Measurements from ENCODE around the gene PGAP1. TPM values are rescaled to one million over a fixed set of nuclear protein-coding genes. Genes with fewer than 3 reads are reported as not detected.

Gene PGAP1
- total and polyA plus RNA-seq, 10 of the 15 experiments (the other 5 are each of a cell fraction or from before 2014, with no cell fraction given): 0.75 to 4.7 (median 3.0) TPM

DNA sequence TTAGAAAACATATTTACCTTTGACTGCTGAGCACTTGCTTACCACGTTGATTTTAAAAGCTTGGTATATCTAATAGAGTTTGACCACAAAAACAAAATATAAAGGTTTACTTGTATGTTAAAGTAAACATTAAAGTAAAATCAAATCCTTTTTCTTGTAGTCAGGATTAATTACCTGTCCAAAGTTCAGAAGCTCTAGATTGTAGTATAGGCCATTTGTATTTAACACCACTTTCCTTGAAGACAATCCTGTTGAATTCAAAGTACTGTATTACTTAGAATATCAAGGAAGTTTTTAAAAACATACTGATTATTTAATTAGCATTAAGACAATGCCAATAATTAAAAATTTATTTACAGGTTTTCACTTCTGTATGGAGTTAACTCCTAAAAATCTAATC, 53.0 kb downstream of the PGAP1 start (continued):
- TF ChIP-seq, protein P1, sequence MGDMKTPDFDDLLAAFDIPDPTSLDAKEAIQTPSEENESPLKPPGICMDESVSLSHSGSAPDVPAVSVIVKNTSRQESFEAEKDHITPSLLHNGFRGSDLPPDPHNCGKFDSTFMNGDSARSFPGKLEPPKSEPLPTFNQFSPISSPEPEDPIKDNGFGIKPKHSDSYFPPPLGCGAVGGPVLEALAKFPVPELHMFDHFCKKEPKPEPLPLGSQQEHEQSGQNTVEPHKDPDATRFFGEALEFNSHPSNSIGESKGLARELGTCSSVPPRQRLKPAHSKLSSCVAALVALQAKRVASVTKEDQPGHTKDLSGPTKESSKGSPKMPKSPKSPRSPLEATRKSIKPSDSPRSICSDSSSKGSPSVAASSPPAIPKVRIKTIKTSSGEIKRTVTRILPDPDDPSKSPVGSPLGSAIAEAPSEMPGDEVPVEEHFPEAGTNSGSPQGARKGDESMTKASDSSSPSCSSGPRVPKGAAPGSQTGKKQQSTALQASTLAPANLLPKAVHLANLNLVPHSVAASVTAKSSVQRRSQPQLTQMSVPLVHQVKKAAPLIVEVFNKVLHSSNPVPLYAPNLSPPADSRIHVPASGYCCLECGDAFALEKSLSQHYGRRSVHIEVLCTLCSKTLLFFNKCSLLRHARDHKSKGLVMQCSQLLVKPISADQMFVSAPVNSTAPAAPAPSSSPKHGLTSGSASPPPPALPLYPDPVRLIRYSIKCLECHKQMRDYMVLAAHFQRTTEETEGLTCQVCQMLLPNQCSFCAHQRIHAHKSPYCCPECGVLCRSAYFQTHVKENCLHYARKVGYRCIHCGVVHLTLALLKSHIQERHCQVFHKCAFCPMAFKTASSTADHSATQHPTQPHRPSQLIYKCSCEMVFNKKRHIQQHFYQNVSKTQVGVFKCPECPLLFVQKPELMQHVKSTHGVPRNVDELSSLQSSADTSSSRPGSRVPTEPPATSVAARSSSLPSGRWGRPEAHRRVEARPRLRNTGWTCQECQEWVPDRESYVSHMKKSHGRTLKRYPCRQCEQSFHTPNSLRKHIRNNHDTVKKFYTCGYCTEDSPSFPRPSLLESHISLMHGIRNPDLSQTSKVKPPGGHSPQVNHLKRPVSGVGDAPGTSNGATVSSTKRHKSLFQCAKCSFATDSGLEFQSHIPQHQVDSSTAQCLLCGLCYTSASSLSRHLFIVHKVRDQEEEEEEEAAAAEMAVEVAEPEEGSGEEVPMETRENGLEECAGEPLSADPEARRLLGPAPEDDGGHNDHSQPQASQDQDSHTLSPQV (IDR thresholded peaks at IDR 0.05): no peak
- TF ChIP-seq, protein P2, sequence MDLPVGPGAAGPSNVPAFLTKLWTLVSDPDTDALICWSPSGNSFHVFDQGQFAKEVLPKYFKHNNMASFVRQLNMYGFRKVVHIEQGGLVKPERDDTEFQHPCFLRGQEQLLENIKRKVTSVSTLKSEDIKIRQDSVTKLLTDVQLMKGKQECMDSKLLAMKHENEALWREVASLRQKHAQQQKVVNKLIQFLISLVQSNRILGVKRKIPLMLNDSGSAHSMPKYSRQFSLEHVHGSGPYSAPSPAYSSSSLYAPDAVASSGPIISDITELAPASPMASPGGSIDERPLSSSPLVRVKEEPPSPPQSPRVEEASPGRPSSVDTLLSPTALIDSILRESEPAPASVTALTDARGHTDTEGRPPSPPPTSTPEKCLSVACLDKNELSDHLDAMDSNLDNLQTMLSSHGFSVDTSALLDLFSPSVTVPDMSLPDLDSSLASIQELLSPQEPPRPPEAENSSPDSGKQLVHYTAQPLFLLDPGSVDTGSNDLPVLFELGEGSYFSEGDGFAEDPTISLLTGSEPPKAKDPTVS (IDR thresholded peaks at IDR 0.05; ENCODE audit: low read depth, low read length): no peak
- TF ChIP-seq TAF1 (IDR thresholded peaks at IDR 0.05; ENCODE audit: borderline replicate concordance, low read depth, low read length) (no peak), MEF2A (IDR thresholded peaks at IDR 0.05; ENCODE audit: insufficient read depth, low read depth, low read length) (no peak), RELA (IDR thresholded peaks at IDR 0.05; ENCODE audit: borderline replicate concordance, partially characterized antibody) (no peak)

DNA sequence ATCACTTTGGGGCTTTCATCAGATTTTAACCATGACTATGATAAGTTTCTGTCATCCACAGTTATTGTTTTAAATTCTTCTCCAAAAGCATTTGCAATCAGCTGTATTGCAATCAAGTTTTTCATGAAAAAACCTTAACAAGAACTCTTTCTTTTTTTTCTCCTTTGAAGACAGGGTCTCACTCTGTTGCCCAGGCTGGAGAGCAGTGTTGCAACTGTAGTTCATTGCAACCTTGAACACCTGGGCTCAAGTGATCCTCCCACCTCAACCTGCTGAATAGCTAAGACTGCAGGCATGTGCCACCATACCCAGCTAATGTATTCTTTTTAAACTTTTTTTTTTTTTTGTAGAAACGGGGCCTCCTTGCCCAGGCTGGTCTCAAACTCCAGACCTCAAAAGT, 71.9 kb downstream of the PGAP1 start:
- Histone ChIP-seq H3K4me3 (no peak overlapping the region), H3K36me3 (ENCODE audit: control insufficient read depth in 2 of 2, insufficient read depth in 2 of 2, low read length in 1 of 2) (no peaks in the 10 kb centered on the region), H3K4me1 (ENCODE audit: control insufficient read depth, insufficient read depth, low read length) (0 out of 2 replicates have a peak, but pooled peaks cover 2% of the 10 kb centered on the region), H3K27ac (ENCODE audit: control insufficient read depth, insufficient read depth) (no peak overlapping the region), H4K20me1 (ENCODE audit: control insufficient read depth, insufficient read depth) (no peaks in the 10 kb centered on the region), H3K9me3 (replicated peaks; ENCODE audit: control insufficient read depth, insufficient read depth, low read length) (no peaks in the 10 kb centered on the region; the same call in 1 of the 3 replicates), H3K4me2 (ENCODE audit: control insufficient read depth, insufficient read depth) (no peak overlapping the region), H3K27me3 (replicated peaks in 1 of 2; ENCODE audit: control insufficient read depth in 2 of 2, insufficient read depth in 2 of 2, low read length in 1 of 2) (no peaks in the 10 kb centered on the region), H3K9ac (ENCODE audit: control insufficient read depth, insufficient read depth, low read length) (no peak overlapping the region), H3K79me2 (ENCODE audit: control insufficient read depth, insufficient read depth, low read length) (no peaks in the 10 kb centered on the region), H2AFZ (ENCODE audit: control insufficient read depth, low read depth, low read length) (no peak overlapping the region)
- BruUV-seq (replicated peaks): no TSS peak
- SMC1A ChIA-PET (ENCODE audit: uncharacterized antibody, unreplicated experiment): interaction anchor here (1.6 kb wide), 1 partner anchor 9 kb away, joined by 4 read pairs; no protein-coding TSS in a partner anchor
- 29% methylated on average over 1 of the region's 1 CpG for WGBS (ENCODE audit: insufficient coverage, insufficient replicate concordance, low lambda C conversion rate, missing lambda C conversion rate)
- no peak for ATAC-seq
- in situ Hi-C loops (cut with MboI): no loop called here
- FAIRE-seq: no peak
- CTCF ChIA-PET: interaction anchor here (0.6 to 0.7 kb wide), 2 partner anchors 16 to 108 kb away, joined by 3 read pairs; no protein-coding TSS in a partner anchor
- no peak for DNase-seq (ENCODE audit: low read depth, low spot score)
- RAD21 ChIA-PET (ENCODE audit: unreplicated experiment): interaction anchor here (0.7 kb wide), 1 partner anchor 598 kb away, joined by 5 read pairs; no protein-coding TSS in a partner anchor
- intact Hi-C loops (cut with micrococcal nuclease; ENCODE audit: unreplicated experiment): no loop called here
- POLR2A ChIA-PET: interaction anchor here (1.9 kb wide), 1 partner anchor 10 kb away, joined by 4 read pairs; no protein-coding TSS in a partner anchor
- TF ChIP-seq ZZZ3 (IDR thresholded peaks at IDR 0.05; ENCODE audit: control insufficient read depth, insufficient read length, low read depth) (no peak), NR2C2 (IDR thresholded peaks at IDR 0.05; ENCODE audit: borderline replicate concordance, control insufficient read depth, insufficient read length, low read depth) (no peak), SREBF2 (IDR thresholded peaks at IDR 0.05; ENCODE audit: low read length) (no peak), BACH1 (IDR thresholded peaks at IDR 0.05; ENCODE audit: borderline replicate concordance) (no peak), EP300 (IDR thresholded peaks at IDR 0.05; ENCODE audit: borderline replicate concordance in 1 of 2, control insufficient read depth in 1 of 2, low read depth in 2 of 2, low read length in 2 of 2) (no peak), BMI1 (IDR thresholded peaks at IDR 0.05; ENCODE audit: borderline replicate concordance) (no peak), RCOR1 (conservative IDR thresholded peaks at IDR 0.05; ENCODE audit: low read depth, low read length) (no peak), YY1 (IDR thresholded peaks at IDR 0.05; ENCODE audit: low read depth, low read length) (no peak)

Data from GM12878 (cell line).